ENCODE measurements around the gene TMEM170A. TPM values are rescaled to one million over a fixed set of nuclear protein-coding genes. Genes with fewer than 3 reads are reported as not detected.
A peak's percentile ranks its signal among the peaks of the same experiment; 100 is the strongest.

Gene TMEM170A
- total and polyA plus RNA-seq, 2 of the 13 experiments (the other 11 are each of a cell fraction or from before 2014, with no cell fraction given), result 35.7 to 39.7 TPM

- TF ChIP-seq ZBTB26 (CRISPR knock-in tag; IDR thresholded peaks at IDR 0.05; ENCODE audit: borderline replicate concordance) (peak; percentile 88), ZNF790 (CRISPR knock-in tag; IDR thresholded peaks at IDR 0.05; ENCODE audit: borderline replicate concordance) (peak; percentile 91), ZNF552 (CRISPR knock-in tag; IDR thresholded peaks at IDR 0.05; ENCODE audit: borderline replicate concordance) (0 out of 2 replicates have a peak, but pooled peaks have one; percentile 75), PRDM15 (CRISPR knock-in tag; IDR thresholded peaks at IDR 0.05) (no peak), KLF16 (CRISPR knock-in tag; IDR thresholded peaks at IDR 0.05) (peak; percentile 47 to 93; a peak in 2 of 4 replicates), HNRNPK (IDR thresholded peaks at IDR 0.05; ENCODE audit: low read depth, low read length, poor library complexity, severe bottlenecking) (peak; percentile 83), ZNF784 (CRISPR knock-in tag; IDR thresholded peaks at IDR 0.05; ENCODE audit: borderline replicate concordance) (peak; percentile 94; the same call in 1 of the 2 replicates), MIXL1 (CRISPR knock-in tag; IDR thresholded peaks at IDR 0.05) (peak; percentile 71), RELA (CRISPR knock-in tag; IDR thresholded peaks at IDR 0.05) (peak; percentile 57; the same call in 1 of the 2 replicates), KLF6 (CRISPR knock-in tag; IDR thresholded peaks at IDR 0.05) (peak; percentile 49; the same call in 1 of the 2 replicates), MAFK (conservative IDR thresholded peaks at IDR 0.05 in 1 of 2, IDR thresholded peaks at IDR 0.05 in 1 of 2; ENCODE audit: low read length in 2 of 2) (no peak), ZNF207 (IDR thresholded peaks at IDR 0.05; ENCODE audit: borderline replicate concordance) (no peak), CSRNP1 (CRISPR knock-in tag; IDR thresholded peaks at IDR 0.05) (0 out of 2 replicates have a peak, but pooled peaks have one; percentile 39), KDM5A (IDR thresholded peaks at IDR 0.05; ENCODE audit: borderline replicate concordance, low read length) (peak; percentile 67), LRRFIP1 (CRISPR knock-in tag; conservative IDR thresholded peaks at IDR 0.05) (no peak), RAD51 (IDR thresholded peaks at IDR 0.05; ENCODE audit: borderline replicate concordance) (no peak), CBX2 (IDR thresholded peaks at IDR 0.05; ENCODE audit: low read depth, low read length) (no peak), CBX2 (CRISPR knock-in tag; IDR thresholded peaks at IDR 0.05; ENCODE audit: low read depth) (no peak)
Measured at GRCh38 chr16:75464122-75464918, at the start of gene TMEM170A (continued).
